Measurements from ENCODE around the gene DTD2. TPM values are rescaled to one million over a fixed set of nuclear protein-coding genes. Genes with fewer than 3 reads are reported as not detected.
A peak's percentile ranks its signal among the peaks of the same experiment; 100 is the strongest.

Gene DTD2
- polyA plus RNA-seq, 3 donors = 6.4 to 16.6 (median 15.0) TPM

DNA sequence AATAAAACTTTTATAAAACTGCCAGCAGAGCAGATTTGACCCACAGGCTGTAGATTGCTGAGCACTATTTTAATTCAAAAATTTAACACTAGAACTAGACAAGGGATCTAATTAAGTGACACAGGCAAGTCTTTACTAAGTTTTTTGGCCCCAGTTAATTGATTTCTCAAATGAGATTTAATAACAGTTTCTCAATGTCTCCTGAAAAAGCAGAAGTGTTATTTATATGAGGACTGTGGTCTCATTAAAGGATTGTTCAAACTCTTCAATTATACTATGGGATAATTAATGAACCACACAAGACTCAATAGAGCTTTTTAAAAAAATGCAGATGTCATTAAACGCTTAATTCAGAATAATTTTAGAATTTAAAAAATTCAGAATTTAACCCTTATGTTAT lies 38.9 kb downstream of the DTD2 start:
- no peak overlapping the region for H3K27ac ChIP-seq (ENCODE audit: low read depth in 1 of 2, low read length in 2 of 2)
- no peak overlapping the region for H3K4me3 Mint-ChIP-seq
- peak overlapping the region in 1 of 3 experiments; percentile 16 for H3K4me3 ChIP-seq (replicated peaks in 1 of 3; ENCODE audit: low read depth in 2 of 3, low read length in 3 of 3)
- H3K4me1 ChIP-seq (ENCODE audit: control insufficient read depth in 1 of 2, insufficient read depth in 2 of 2, low read length in 2 of 2) = peaks cover 26 to 44% of the 10 kb centered on the region in 2 donors
- no peak for TF ChIP-seq CTCF (IDR thresholded peaks at IDR 0.05)
- H3K9me3 Mint-ChIP-seq = peaks cover 0 to 3% (median 0%) of the 10 kb centered on the region in 7 donors
- WGBS (ENCODE audit: insufficient coverage) = no CpG with 5 or more reads among the region's 1 CpG
- peaks cover 68% of the 10 kb centered on the region for H3K79me2 ChIP-seq (ENCODE audit: insufficient read depth, low read length)
- H3K4me2 ChIP-seq (replicated peaks; ENCODE audit: extremely low read depth, low read length, poor library complexity, severe bottlenecking) = peak overlapping the region; percentile 28
- H2AFZ ChIP-seq (ENCODE audit: insufficient read depth, low read depth, low read length, poor library complexity, severe bottlenecking) = no peak overlapping the region
- no peaks in the 10 kb centered on the region for H3K36me3 ChIP-seq (replicated peaks in 1 of 2; ENCODE audit: control insufficient read depth in 1 of 2, insufficient read depth in 2 of 2, low read length in 2 of 2)
- no peaks in the 10 kb centered on the region for H3K9me3 ChIP-seq (replicated peaks in 1 of 2; ENCODE audit: control insufficient read depth in 1 of 2, insufficient read depth in 1 of 2, low read length in 2 of 2)
- H3K36me3 Mint-ChIP-seq = peaks cover 6 to 11% of the 10 kb centered on the region in 2 donors
- peaks cover 40% of the 10 kb centered on the region for H3K4me1 Mint-ChIP-seq
- peaks cover 29% of the 10 kb centered on the region for H4K20me1 ChIP-seq (ENCODE audit: insufficient read depth, low read length)
- peaks cover 0 to 3% (median 1%) of the 10 kb centered on the region in 3 donors for H3K27me3 Mint-ChIP-seq (ENCODE audit: low read depth in 3 of 3)
- no peaks in the 10 kb centered on the region for H3K27me3 ChIP-seq (ENCODE audit: control insufficient read depth in 2 of 2, insufficient read depth in 2 of 2, low read length in 2 of 2)
- DNase-seq = peak in 1 of 3 donors; percentile 5
- no peak overlapping the region for H3K9ac ChIP-seq (ENCODE audit: insufficient read depth, low read length, poor library complexity, severe bottlenecking)
- intact Hi-C loops (cut with micrococcal nuclease) = no loop called here
- peak overlapping the region in 1 of 7 donors; percentile 27 for H3K27ac Mint-ChIP-seq

GRCh38 chr14:31414190-31414833 lies 43.0 kb downstream of the DTD2 start:
- Mint-ChIP-seq H3K36me3 (peaks cover 6 to 14% of the 10 kb centered on the region in 2 donors), H3K4me3 (no peak overlapping the region), H3K4me1 (peaks cover 54% of the 10 kb centered on the region), H3K9me3 (peaks cover 0 to 3% (median 0%) of the 10 kb centered on the region in 7 donors), H3K27ac (peak overlapping the region in 5 of 7 donors; percentile 0 to 87 (median 43)), H3K27me3 (ENCODE audit: low read depth in 3 of 3) (peaks cover 0 to 3% (median 0%) of the 10 kb centered on the region in 3 donors)
- Histone ChIP-seq H2AFZ (ENCODE audit: insufficient read depth, low read depth, low read length, poor library complexity, severe bottlenecking) (no peak overlapping the region), H3K9me3 (replicated peaks in 1 of 2; ENCODE audit: control insufficient read depth in 1 of 2, insufficient read depth in 1 of 2, low read length in 2 of 2) (no peaks in the 10 kb centered on the region), H3K9ac (ENCODE audit: insufficient read depth, low read length, poor library complexity, severe bottlenecking) (no peak overlapping the region), H3K36me3 (replicated peaks in 1 of 2; ENCODE audit: control insufficient read depth in 1 of 2, insufficient read depth in 2 of 2, low read length in 2 of 2) (no peaks in the 10 kb centered on the region), H3K4me3 (replicated peaks in 1 of 3; ENCODE audit: low read depth in 2 of 3, low read length in 3 of 3) (no peak overlapping the region), H3K79me2 (ENCODE audit: insufficient read depth, low read length) (peaks cover 88% of the 10 kb centered on the region), H3K27ac (ENCODE audit: low read depth in 1 of 2, low read length in 2 of 2) (no peak overlapping the region), H4K20me1 (ENCODE audit: insufficient read depth, low read length) (peaks cover 26% of the 10 kb centered on the region), H3K4me1 (ENCODE audit: control insufficient read depth in 1 of 2, insufficient read depth in 2 of 2, low read length in 2 of 2) (peaks cover 33 to 62% of the 10 kb centered on the region in 2 donors), H3K27me3 (ENCODE audit: control insufficient read depth in 2 of 2, insufficient read depth in 2 of 2, low read length in 2 of 2) (no peaks in the 10 kb centered on the region), H3K4me2 (replicated peaks; ENCODE audit: extremely low read depth, low read length, poor library complexity, severe bottlenecking) (no peak overlapping the region)
- no CpG with 5 or more reads among the region's 1 CpG for WGBS (ENCODE audit: insufficient coverage)
- DNase-seq = no peak
- TF ChIP-seq CTCF (IDR thresholded peaks at IDR 0.05) = no peak
- intact Hi-C loops (cut with micrococcal nuclease) = no loop called here
